MM.1S (cell line): Measurements from ENCODE around the gene TSPEAR.
"Not testable (repeated sequence)": the region's sequence is repeated elsewhere in the genome, so short reads cannot be mapped to it uniquely, and the experiment has no call there.

ENCODE experiments used
- DNase-seq: peaks from one replicate; pipeline ENCODE4 v3.0.0-alpha.2; 2015
- H2AFZ ChIP-seq: fragments of 300-600 bp; sonication (generic); 2 replicates; pipeline ENCODE4 v1.6.0; 2016; ENCODE audit warnings: antibody characterized with exemption, low read length
- H3F3A ChIP-seq: fragments of 300-600 bp; sonication (generic); 2 replicates; pipeline ENCODE4 v1.6.1; 2016; ENCODE audit warnings: mild to moderate bottlenecking, antibody characterized with exemption, low read length, moderate library complexity, mixed read lengths; ENCODE audit not compliant: insufficient read depth
- H3K27ac ChIP-seq: fragments of 300-600 bp; sonication (generic); 2 replicates; pipeline ENCODE4 v1.5.1; 2016; ENCODE audit warnings: mild to moderate bottlenecking, low read length
- H3K27me3 ChIP-seq: fragments of 300-600 bp; sonication (generic); replicated peaks from 2 replicates; pipeline ENCODE4 v1.6.0; 2016; ENCODE audit warnings: low read length; ENCODE audit not compliant: insufficient read depth
- H3K36me3 ChIP-seq: fragments of 300-600 bp; sonication (generic); replicated peaks from 2 replicates; pipeline ENCODE4 v1.6.1; 2016; ENCODE audit warnings: mild to moderate bottlenecking, low read length, mixed read lengths; ENCODE audit not compliant: insufficient read depth
- H3K4me1 ChIP-seq: fragments of 300-600 bp; sonication (generic); 2 replicates; pipeline ENCODE4 v1.6.1; 2016; ENCODE audit warnings: low read length, mixed read lengths
- H3K4me2 ChIP-seq: fragments of 300-600 bp; sonication (generic); 2 replicates; pipeline ENCODE4 v1.6.0; 2016; ENCODE audit warnings: low read depth, low read length
- H3K4me3 ChIP-seq: fragments of 300-600 bp; sonication (generic); 2 replicates; pipeline ENCODE4 v1.5.1; 2016; ENCODE audit warnings: low read length, mixed read lengths
- H3K79me2 ChIP-seq: fragments of 300-600 bp; sonication (generic); 2 replicates; pipeline ENCODE4 v1.6.1; 2016; ENCODE audit warnings: mixed run types, low read length, mixed read lengths
- H3K9ac ChIP-seq: fragments of 300-600 bp; sonication (generic); 2 replicates; pipeline ENCODE4 v1.6.1; 2016; ENCODE audit warnings: low read length, mixed read lengths
- H3K9me2 ChIP-seq: fragments of 300-600 bp; sonication (generic); replicated peaks from 2 replicates; pipeline ENCODE4 v1.6.1; 2016; ENCODE audit warnings: mild to moderate bottlenecking, low read length, mixed read lengths; ENCODE audit not compliant: insufficient read depth
- H3K9me3 ChIP-seq: fragments of 300-600 bp; sonication (generic); replicated peaks from 2 replicates; pipeline ENCODE4 v1.6.1; 2016; ENCODE audit warnings: mild to moderate bottlenecking, low read length, mixed read lengths; ENCODE audit not compliant: insufficient read depth
- H4K20me1 ChIP-seq: fragments of 300-600 bp; sonication (generic); 2 replicates; pipeline ENCODE4 v1.6.1; 2016; ENCODE audit warnings: mild to moderate bottlenecking, low read length, moderate library complexity, mixed read lengths; ENCODE audit not compliant: insufficient read depth
- EZH2 ChIP-seq: fragments of 300-600 bp; sonication (generic); optimal IDR thresholded peaks from 2 replicates; pipeline ENCODE3; 2017; ENCODE audit warnings: low read depth, mild to moderate bottlenecking, antibody characterized with exemption, low read length, mixed read lengths
- EZH2phosphoT487 ChIP-seq: fragments of 300-600 bp; sonication (generic); IDR thresholded peaks from 2 replicates; pipeline ENCODE4 v1.6.1; 2018; ENCODE audit warnings: antibody characterized with exemption, low read length
- TF ChIP-seq, protein P1 (sequence below): fragments of 300-600 bp; sonication (generic); IDR thresholded peaks from 2 replicates; pipeline ENCODE4 v1.5.1; 2016; ENCODE audit warnings: antibody characterized with exemption, low read length, mixed read lengths

TSPEAR gene

DNA sequence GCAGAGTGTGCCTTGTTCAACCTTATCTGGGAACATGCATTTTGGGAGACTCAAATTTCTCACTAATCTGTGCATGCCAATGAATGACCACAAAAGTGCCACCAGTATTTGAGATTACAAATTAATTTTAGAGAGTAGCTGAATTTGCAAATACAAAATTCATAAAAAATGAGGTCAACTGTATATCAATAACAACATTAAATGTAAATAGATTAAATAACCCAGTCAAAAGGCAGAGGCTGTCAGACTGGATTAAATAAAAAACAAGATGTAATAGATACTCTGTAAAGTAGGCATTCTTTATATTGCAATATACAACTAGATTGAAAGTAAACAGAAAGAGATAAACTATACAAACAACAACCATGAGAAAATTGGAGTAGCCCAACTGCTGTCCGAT is 147.3 kb downstream of the TSPEAR start:
- H3K4me3 ChIP-seq, result no peak overlapping the region
- H3K27ac ChIP-seq, result no peak overlapping the region
- TF ChIP-seq EZH2 (no peak), EZH2phosphoT487 (no peak)
- TF ChIP-seq, protein P1, sequence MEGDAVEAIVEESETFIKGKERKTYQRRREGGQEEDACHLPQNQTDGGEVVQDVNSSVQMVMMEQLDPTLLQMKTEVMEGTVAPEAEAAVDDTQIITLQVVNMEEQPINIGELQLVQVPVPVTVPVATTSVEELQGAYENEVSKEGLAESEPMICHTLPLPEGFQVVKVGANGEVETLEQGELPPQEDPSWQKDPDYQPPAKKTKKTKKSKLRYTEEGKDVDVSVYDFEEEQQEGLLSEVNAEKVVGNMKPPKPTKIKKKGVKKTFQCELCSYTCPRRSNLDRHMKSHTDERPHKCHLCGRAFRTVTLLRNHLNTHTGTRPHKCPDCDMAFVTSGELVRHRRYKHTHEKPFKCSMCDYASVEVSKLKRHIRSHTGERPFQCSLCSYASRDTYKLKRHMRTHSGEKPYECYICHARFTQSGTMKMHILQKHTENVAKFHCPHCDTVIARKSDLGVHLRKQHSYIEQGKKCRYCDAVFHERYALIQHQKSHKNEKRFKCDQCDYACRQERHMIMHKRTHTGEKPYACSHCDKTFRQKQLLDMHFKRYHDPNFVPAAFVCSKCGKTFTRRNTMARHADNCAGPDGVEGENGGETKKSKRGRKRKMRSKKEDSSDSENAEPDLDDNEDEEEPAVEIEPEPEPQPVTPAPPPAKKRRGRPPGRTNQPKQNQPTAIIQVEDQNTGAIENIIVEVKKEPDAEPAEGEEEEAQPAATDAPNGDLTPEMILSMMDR, result no peak
- no peaks in the 10 kb centered on the region for H3K9me3 ChIP-seq
- no peak overlapping the region for H2AFZ ChIP-seq
- peaks cover 92% of the 10 kb centered on the region for H3K27me3 ChIP-seq
- no peaks in the 10 kb centered on the region for H3K79me2 ChIP-seq
- H4K20me1 ChIP-seq, result no peaks in the 10 kb centered on the region
- no peaks in the 10 kb centered on the region for H3K9me2 ChIP-seq
- H3K4me2 ChIP-seq, result no peak overlapping the region
- H3F3A ChIP-seq, result no peaks in the 10 kb centered on the region
- H3K4me1 ChIP-seq, result no peaks in the 10 kb centered on the region
- H3K36me3 ChIP-seq, result no peaks in the 10 kb centered on the region
- no peak overlapping the region for H3K9ac ChIP-seq
- DNase-seq, result no peak

DNA sequence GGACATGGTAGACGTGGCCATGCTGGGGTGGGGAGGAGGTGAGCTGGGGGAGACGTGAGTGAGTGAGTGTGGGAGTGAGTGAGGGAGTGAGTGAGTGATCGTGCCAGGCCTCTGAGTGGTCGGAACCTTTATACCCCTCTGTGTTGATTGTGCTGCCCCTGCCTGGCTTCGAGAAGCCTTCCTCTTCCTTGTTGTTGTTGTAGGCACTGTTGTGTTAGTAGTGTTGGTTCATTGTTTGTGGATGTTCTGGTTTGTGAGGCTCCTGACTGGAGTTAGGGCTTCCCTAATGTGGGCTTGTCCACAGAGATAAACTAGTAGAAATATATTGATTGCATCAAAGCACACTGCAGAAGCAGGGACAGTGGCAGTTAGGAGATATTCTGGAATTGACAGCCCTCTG is 152.7 kb downstream of the TSPEAR start, which contains the start of gene KRTAP10-3:
KRTAP10-3 (minus strand) TSS at position 101 of the 400 bp plus-strand sequence; CDS start at position 21, 80 bp downstream.
- Histone ChIP-seq H3K27me3 (peaks cover 92% of the 10 kb centered on the region), H3K9me3 (no peaks in the 10 kb centered on the region), H3K4me1 (no peaks in the 10 kb centered on the region), H3K4me3 (no peak within 1 kb of the TSS), H3F3A (no peaks in the 10 kb centered on the region), H3K4me2 (no peak within 1 kb of the TSS), H3K36me3 (no peaks in the 10 kb centered on the region), H3K79me2 (no peaks in the 10 kb centered on the region), H3K27ac (no peak within 1 kb of the TSS), H4K20me1 (no peaks in the 10 kb centered on the region), H2AFZ (no peak within 1 kb of the TSS), H3K9me2 (no peaks in the 10 kb centered on the region), H3K9ac (no peak within 1 kb of the TSS)
- DNase-seq, result no peak
- TF ChIP-seq, protein P1, result no peak
- TF ChIP-seq EZH2 (no peak), EZH2phosphoT487 (no peak)

DNA sequence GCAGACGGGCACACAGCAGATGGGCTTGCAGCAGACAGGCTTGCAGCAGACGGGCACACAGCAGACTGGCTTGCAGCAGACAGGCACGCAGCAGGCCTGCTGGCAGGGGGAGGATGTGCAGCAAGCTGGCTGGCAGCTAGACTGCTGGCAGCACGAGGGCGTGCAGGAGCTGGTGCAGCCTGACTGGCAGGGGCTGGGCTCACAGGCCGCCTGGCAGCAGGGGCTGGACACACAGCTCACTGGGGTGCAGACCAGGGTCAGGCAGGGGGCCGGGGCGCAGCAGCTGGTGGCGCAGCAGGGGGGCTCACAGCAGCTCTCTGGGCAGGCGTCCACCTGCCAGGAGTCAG is 153.1 kb downstream of the TSPEAR start:
- DNase-seq, H3K4me2 ChIP-seq, H3K9ac ChIP-seq, H3K79me2 ChIP-seq, H2AFZ ChIP-seq, H4K20me1 ChIP-seq, H3K27ac ChIP-seq, H3F3A ChIP-seq, H3K4me1 ChIP-seq, H3K36me3 ChIP-seq, H3K9me2 ChIP-seq, H3K9me3 ChIP-seq, H3K4me3 ChIP-seq: not testable (repeated sequence)
- H3K27me3 ChIP-seq, result peaks cover 92% of the 10 kb centered on the region

DNA sequence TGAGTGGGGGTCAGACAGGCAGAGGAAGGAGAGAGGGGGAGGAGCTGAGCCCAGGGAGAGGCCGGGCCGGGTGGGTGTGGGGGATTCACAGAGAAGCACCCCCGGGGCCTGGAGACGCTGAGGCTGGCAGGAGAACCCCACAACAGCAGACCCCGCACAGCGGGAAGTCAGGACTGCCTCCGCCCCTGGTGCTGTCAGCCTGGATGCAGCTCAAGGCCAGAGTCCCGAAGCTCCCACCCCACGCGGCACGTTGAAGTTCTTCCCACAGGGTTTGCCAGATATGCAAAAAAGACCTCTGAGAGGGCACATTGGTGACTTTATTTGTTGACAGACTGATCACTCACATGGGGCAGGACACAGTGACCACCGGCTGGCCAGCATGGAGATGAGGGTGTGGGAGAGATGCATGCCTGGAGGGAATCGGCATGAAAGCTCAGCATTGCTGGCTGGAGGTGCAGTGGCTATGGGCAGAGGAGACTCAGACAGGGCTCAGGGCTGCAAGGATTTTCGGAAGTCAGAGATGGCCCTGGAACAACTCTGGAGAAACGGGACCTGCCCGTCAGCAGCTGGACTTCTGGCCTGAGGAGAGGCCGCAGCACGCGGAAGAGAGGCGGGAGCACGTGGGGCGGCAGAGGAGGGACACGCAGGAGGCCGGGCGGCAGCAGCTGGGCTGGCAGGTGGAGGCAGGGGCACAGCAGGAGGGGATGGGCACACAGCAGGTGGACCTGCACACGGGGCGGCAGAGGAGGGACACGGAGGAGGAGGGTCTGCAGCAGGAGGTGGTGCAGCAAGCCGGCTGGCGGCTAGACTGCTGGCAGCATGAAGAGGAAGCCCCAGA is 153.7 kb downstream of the TSPEAR start:
- H3K9me2 ChIP-seq, result no peaks in the 10 kb centered on the region
- H3F3A ChIP-seq, result no peaks in the 10 kb centered on the region
- H3K27ac ChIP-seq, result no peak overlapping the region
- no peak overlapping the region for H3K4me3 ChIP-seq
- no peaks in the 10 kb centered on the region for H4K20me1 ChIP-seq
- H3K79me2 ChIP-seq, result no peaks in the 10 kb centered on the region
- H3K9ac ChIP-seq, result no peak overlapping the region
- TF ChIP-seq, protein P1, result no peak
- no peak for TF ChIP-seq EZH2
- TF ChIP-seq EZH2phosphoT487, result no peak
- no peak overlapping the region for H2AFZ ChIP-seq
- no peak overlapping the region for H3K4me2 ChIP-seq
- H3K27me3 ChIP-seq, result peaks cover 92% of the 10 kb centered on the region
- H3K4me1 ChIP-seq, result no peaks in the 10 kb centered on the region
- no peaks in the 10 kb centered on the region for H3K36me3 ChIP-seq
- no peak for DNase-seq
- no peaks in the 10 kb centered on the region for H3K9me3 ChIP-seq
